Transverse colon (tissue), 4 donors: ENCODE measurements around the gene NCAN.

ENCODE experiments used
- CTCF ChIP-seq, 5 experiments: fragments of 200-600 bp in 3 of 5; fragments of 450-650 bp in 2 of 5; sonication (generic) in 3 of 5; IDR thresholded peaks; 1 replicate in 2 of 5; 2 replicates in 3 of 5; pipeline ENCODE4 v1.5.1; 2016 to 2017; ENCODE audit warnings: antibody characterized with exemption in 5 of 5, inconsistent platforms in 3 of 5, mild to moderate bottlenecking in 2 of 5, moderate library complexity in 1 of 5
- EP300 ChIP-seq: sonication (generic); formaldehyde crosslinking; IDR thresholded peaks from one replicate; pipeline ENCODE4 v1.6.1; 2017; ENCODE audit warnings: antibody characterized with exemption, low read depth
- POLR2A ChIP-seq: fragments of 450-650 bp; IDR thresholded peaks from one replicate; pipeline ENCODE4 v1.6.1; 2016; ENCODE audit warnings: antibody characterized with exemption, mild to moderate bottlenecking, moderate library complexity
- POLR2AphosphoS5 ChIP-seq, 3 donors: sonication (generic); formaldehyde crosslinking; IDR thresholded peaks; one replicate each; pipeline ENCODE4 v1.6.1; 2016; ENCODE audit warnings: antibody characterized with exemption in 3 of 3

GRCh38 chr19:19186742-19187141 is 25.0 kb upstream of the NCAN start:
- TF ChIP-seq POLR2AphosphoS5 (IDR thresholded peaks at IDR 0.05), result no peak
- no peak for TF ChIP-seq POLR2A
- TF ChIP-seq CTCF (IDR thresholded peaks at IDR 0.05), result no peak
- no peak for TF ChIP-seq EP300
